HG03342 (cell line): ENCODE data around the gene PRRG1.
"Not testable (repeated sequence)": the region's sequence is repeated elsewhere in the genome, so short reads cannot be mapped to it uniquely, and the experiment has no call there.

Experiments
- ATAC-seq: cut with Tn5 transposase; IDR thresholded peaks from one replicate; pipeline ENCODE4 v1.9.1; 2021; ENCODE audit warnings: mild to moderate bottlenecking, moderate library complexity; ENCODE audit not compliant: unreplicated experiment

Gene PRRG1

GRCh38 chrX:37349221-37350033, at the start of gene PRRG1:
Gene PRRG1, plus strand, starts transcription at chrX:37349364. Its CDS starts 56,886 bp downstream, at chrX:37406250.
- no peak for ATAC-seq

- ATAC-seq = no peak
These were observed 46.6 kb upstream of the PRRG1 start for GRCh38 chrX:37302569-37302968.

GRCh38 chrX:37305238-37305637, 43.9 kb upstream of the PRRG1 start:
- not testable (repeated sequence) for ATAC-seq

GRCh38 chrX:37314531-37314930, 34.6 kb upstream of the PRRG1 start:
- ATAC-seq = no peak

GRCh38 chrX:37315511-37316248, 33.5 kb upstream of the PRRG1 start:
- ATAC-seq = no peak

- no peak for ATAC-seq
These were observed 28.5 kb upstream of the PRRG1 start for GRCh38 chrX:37320541-37321203.

- ATAC-seq = no peak
These were observed 18.5 kb upstream of the PRRG1 start for GRCh38 chrX:37330642-37331041.

- ATAC-seq = no peak
These were observed 17.6 kb upstream of the PRRG1 start for GRCh38 chrX:37331546-37331945.

GRCh38 chrX:37332055-37332454, 17.1 kb upstream of the PRRG1 start:
- no peak for ATAC-seq

- no peak for ATAC-seq
These were observed 16.0 kb upstream of the PRRG1 start for GRCh38 chrX:37332987-37333658.

GRCh38 chrX:37347420-37347819, 1.7 kb upstream of the PRRG1 start:
- no peak for ATAC-seq

GRCh38 chrX:37348231-37348970, 763 bp upstream of the PRRG1 start:
- ATAC-seq = no peak

- ATAC-seq = no peak
These were observed 268 bp upstream of the PRRG1 start for GRCh38 chrX:37348971-37349220.

- no peak for ATAC-seq
These were observed 836 bp downstream of the PRRG1 start for GRCh38 chrX:37350034-37350365.

- ATAC-seq = no peak
These were observed 4.5 kb downstream of the PRRG1 start for GRCh38 chrX:37353646-37354045.

- ATAC-seq = no peak
These were observed 8.3 kb downstream of the PRRG1 start for GRCh38 chrX:37357436-37357835.

GRCh38 chrX:37361596-37361995, 12.4 kb downstream of the PRRG1 start:
- no peak for ATAC-seq

- no peak for ATAC-seq
These were observed 15.5 kb downstream of the PRRG1 start for GRCh38 chrX:37364666-37365065.

- ATAC-seq = no peak
These were observed 18.8 kb downstream of the PRRG1 start for GRCh38 chrX:37367946-37368345.

GRCh38 chrX:37370499-37371141, 21.5 kb downstream of the PRRG1 start:
- no peak for ATAC-seq
